GM19455 (cell line): ENCODE data around the gene PDGFRA.
A peak's percentile ranks its signal among the peaks of the same experiment; 100 is the strongest.
"Not testable (repeated sequence)": the region's sequence is repeated elsewhere in the genome, so short reads cannot be mapped to it uniquely, and the experiment has no call there.

Experiments used
- ATAC-seq: cut with Tn5 transposase; IDR thresholded peaks from one replicate; pipeline ENCODE4 v1.9.1; 2021; ENCODE audit not compliant: unreplicated experiment

The PDGFRA gene

GRCh38 chr4:54318904-54319303 lies 89.8 kb downstream of the PDGFRA start:
- no peak for ATAC-seq

- ATAC-seq = no peak
Observed at GRCh38 chr4:54320826-54321685, 92.0 kb downstream of the PDGFRA start.

- ATAC-seq = peak; percentile 78
Observed at GRCh38 chr4:54322818-54323417, 93.8 kb downstream of the PDGFRA start.

- ATAC-seq = no peak
Observed at GRCh38 chr4:54330896-54331295, 101.8 kb downstream of the PDGFRA start.

- no peak for ATAC-seq
Observed at GRCh38 chr4:54332542-54332941, 103.4 kb downstream of the PDGFRA start.

- ATAC-seq = no peak
Observed at GRCh38 chr4:54333657-54334056, 104.6 kb downstream of the PDGFRA start.

GRCh38 chr4:54334769-54335168 lies 105.7 kb downstream of the PDGFRA start:
- not testable (repeated sequence) for ATAC-seq

GRCh38 chr4:54337009-54337408 lies 107.9 kb downstream of the PDGFRA start:
- ATAC-seq = no peak

- ATAC-seq = not testable (repeated sequence)
Observed at GRCh38 chr4:54342067-54342466, 113.0 kb downstream of the PDGFRA start.
